Measurements from ENCODE around the gene CUL4B.

DNA sequence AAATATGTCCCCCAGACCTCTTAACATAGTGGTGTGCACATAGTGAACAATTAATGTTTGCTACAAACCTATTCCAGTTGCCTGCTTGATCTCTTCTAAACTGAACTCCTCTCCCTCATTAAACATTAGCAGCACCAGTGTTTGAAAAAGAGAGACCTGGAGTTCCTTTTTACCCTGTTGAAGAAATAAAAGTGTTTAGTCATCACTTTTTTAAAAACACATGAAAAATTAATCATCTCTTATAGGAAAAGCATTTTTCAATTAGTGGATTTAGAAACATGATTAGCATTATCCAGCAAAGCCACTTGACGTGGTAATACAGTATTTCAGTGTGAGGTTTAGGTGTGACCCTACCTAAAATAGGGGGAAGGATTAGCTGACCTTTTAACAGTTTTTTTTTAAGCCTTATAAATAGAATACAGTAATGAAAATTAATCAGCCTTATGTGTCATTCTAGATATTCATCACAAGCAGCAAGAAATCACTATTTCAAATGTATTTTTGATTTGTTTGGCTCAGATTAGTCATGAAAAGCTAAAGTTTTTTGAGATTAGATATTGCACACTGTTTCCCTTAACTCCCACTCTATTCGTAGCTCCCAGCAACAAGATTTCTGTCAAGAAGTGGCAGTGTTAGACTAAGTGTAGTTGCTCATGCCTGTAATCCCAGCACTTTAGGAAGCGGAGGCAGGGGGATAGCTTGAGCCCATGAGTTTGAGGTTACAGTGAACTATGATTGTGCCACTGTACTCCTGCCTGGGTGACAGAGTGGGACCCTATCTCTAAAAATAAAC lies 26.2 kb downstream of the CUL4B start:
- TF ChIP-seq, protein P1, sequence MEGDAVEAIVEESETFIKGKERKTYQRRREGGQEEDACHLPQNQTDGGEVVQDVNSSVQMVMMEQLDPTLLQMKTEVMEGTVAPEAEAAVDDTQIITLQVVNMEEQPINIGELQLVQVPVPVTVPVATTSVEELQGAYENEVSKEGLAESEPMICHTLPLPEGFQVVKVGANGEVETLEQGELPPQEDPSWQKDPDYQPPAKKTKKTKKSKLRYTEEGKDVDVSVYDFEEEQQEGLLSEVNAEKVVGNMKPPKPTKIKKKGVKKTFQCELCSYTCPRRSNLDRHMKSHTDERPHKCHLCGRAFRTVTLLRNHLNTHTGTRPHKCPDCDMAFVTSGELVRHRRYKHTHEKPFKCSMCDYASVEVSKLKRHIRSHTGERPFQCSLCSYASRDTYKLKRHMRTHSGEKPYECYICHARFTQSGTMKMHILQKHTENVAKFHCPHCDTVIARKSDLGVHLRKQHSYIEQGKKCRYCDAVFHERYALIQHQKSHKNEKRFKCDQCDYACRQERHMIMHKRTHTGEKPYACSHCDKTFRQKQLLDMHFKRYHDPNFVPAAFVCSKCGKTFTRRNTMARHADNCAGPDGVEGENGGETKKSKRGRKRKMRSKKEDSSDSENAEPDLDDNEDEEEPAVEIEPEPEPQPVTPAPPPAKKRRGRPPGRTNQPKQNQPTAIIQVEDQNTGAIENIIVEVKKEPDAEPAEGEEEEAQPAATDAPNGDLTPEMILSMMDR (IDR thresholded peaks at IDR 0.05): no peak
- TF ChIP-seq POLR2A (IDR thresholded peaks at IDR 0.05): no peak
